Astrocyte of the spinal cord (primary cell): ENCODE data around the gene PRPF38A.

Experiments
- DNase-seq: peaks from one replicate; pipeline ENCODE4 v3.0.0; 2011; ENCODE audit warnings: low read depth, low spot score
- H3K4me3 ChIP-seq: 2 replicates; pipeline ENCODE4 v1.5.1; 2011; ENCODE audit warnings: low read depth, mild to moderate bottlenecking, low read length, moderate library complexity
- CTCF ChIP-seq: IDR thresholded peaks from 2 replicates; pipeline ENCODE4 v1.5.1; 2012; ENCODE audit warnings: low read depth, mild to moderate bottlenecking, low read length, inconsistent platforms
- in situ Hi-C: cut with HindIII; loops from 2 replicates; pipeline ENCODE4 v1.10.0; 2017; ENCODE audit warnings: low sequenced_read_pairs

The PRPF38A gene

GRCh38 chr1:52359676-52360594 is 44.5 kb upstream of the PRPF38A start:
- no peak overlapping the region for H3K4me3 ChIP-seq
- no peak for DNase-seq
- no peak for TF ChIP-seq CTCF
- in situ Hi-C loops, result no loop called here

GRCh38 chr1:52360595-52360968 is 43.8 kb upstream of the PRPF38A start:
- no peak for TF ChIP-seq CTCF
- no peak overlapping the region for H3K4me3 ChIP-seq
- in situ Hi-C loops, result no loop called here
- DNase-seq, result no peak

- DNase-seq, result no peak
- in situ Hi-C loops, result no loop called here
- TF ChIP-seq CTCF, result no peak
- no peak overlapping the region for H3K4me3 ChIP-seq
Observed at GRCh38 chr1:52364235-52364839, 40.1 kb upstream of the PRPF38A start.

- no peak for TF ChIP-seq CTCF
- in situ Hi-C loops, result no loop called here
- H3K4me3 ChIP-seq, result peak overlapping the region; percentile 80
- peak; percentile 73 for DNase-seq
Observed at GRCh38 chr1:52365071-52365745, 39.2 kb upstream of the PRPF38A start.

GRCh38 chr1:52365746-52366516 is 38.5 kb upstream of the PRPF38A start, which contains the start of gene CC2D1B:
Gene CC2D1B, minus strand, starts transcription at chr1:52366205. Its CDS starts 1,585 bp downstream, at chr1:52364620.
- H3K4me3 ChIP-seq, result peak within 1 kb of the TSS; percentile 80
- no peak for TF ChIP-seq CTCF
- in situ Hi-C loops, result no loop called here
- DNase-seq, result peak; percentile 98

GRCh38 chr1:52366517-52366827 is 37.9 kb upstream of the PRPF38A start:
- no peak for DNase-seq
- in situ Hi-C loops, result no loop called here
- H3K4me3 ChIP-seq, result peak overlapping the region; percentile 80
- TF ChIP-seq CTCF, result no peak
